ENCODE measurements around the gene OLA1. TPM values are rescaled to one million over a fixed set of nuclear protein-coding genes. Genes with fewer than 3 reads are reported as not detected.

The OLA1 gene
- total RNA-seq, 2 donors from 2014 or later, result 127 to 181 TPM

- no peaks in the 10 kb centered on the region for H3K27me3 Mint-ChIP-seq (ENCODE audit: insufficient read depth)
Measured at GRCh38 chr2:174145827-174146226, 102.5 kb downstream of the OLA1 start.

GRCh38 chr2:174142290-174142689 lies 106.0 kb downstream of the OLA1 start:
- Mint-ChIP-seq H3K27me3 (ENCODE audit: insufficient read depth) (no peaks in the 10 kb centered on the region), H3K27ac (no peak overlapping the region), H3K36me3 (ENCODE audit: low read depth) (peaks cover 23% of the 10 kb centered on the region), H3K4me1 (peaks cover 5% of the 10 kb centered on the region), H3K9me3 (peaks cover 9% of the 10 kb centered on the region), H3K4me3 (no peak overlapping the region)
- Histone ChIP-seq H3K27me3 (ENCODE audit: control insufficient read depth, insufficient read depth, low read length, poor library complexity, severe bottlenecking) (no peaks in the 10 kb centered on the region), H3K9ac (ENCODE audit: extremely low read depth, low read length, poor library complexity, severe bottlenecking) (no peak overlapping the region), H3K4me3 (ENCODE audit: low read length) (peak overlapping the region; percentile 66), H3K36me3 (ENCODE audit: control insufficient read depth, insufficient read depth, low read length) (peaks cover 28% of the 10 kb centered on the region), H3K4me1 (ENCODE audit: control insufficient read depth, insufficient read depth, low read length) (peaks cover 2% of the 10 kb centered on the region), H3K9me3 (ENCODE audit: control insufficient read depth, low read length) (peaks cover 13% of the 10 kb centered on the region), H3K27ac (ENCODE audit: low read depth, low read length) (no peak overlapping the region)
- TF ChIP-seq CTCF (conservative IDR thresholded peaks at IDR 0.05), result no peak
- DNase-seq, result no peak
- WGBS, 2 experiments (ENCODE audit: insufficient coverage in 1 of 2, insufficient read length in 1 of 2), result no CpG with 5 or more reads among the region's 2 CpGs

More at GRCh38 chr2:174145827-174146226, 102.5 kb downstream of the OLA1 start:
- Histone ChIP-seq H3K27ac (ENCODE audit: low read depth, low read length) (no peak overlapping the region), H3K27me3 (ENCODE audit: control insufficient read depth, insufficient read depth, low read length, poor library complexity, severe bottlenecking) (no peaks in the 10 kb centered on the region), H3K36me3 (ENCODE audit: control insufficient read depth, insufficient read depth, low read length) (peaks cover 11% of the 10 kb centered on the region), H3K9ac (ENCODE audit: extremely low read depth, low read length, poor library complexity, severe bottlenecking) (no peak overlapping the region), H3K9me3 (ENCODE audit: control insufficient read depth, low read length) (no peaks in the 10 kb centered on the region), H3K4me3 (ENCODE audit: low read length) (no peak overlapping the region), H3K4me1 (ENCODE audit: control insufficient read depth, insufficient read depth, low read length) (peaks cover 2% of the 10 kb centered on the region)
- WGBS, 2 experiments (ENCODE audit: insufficient coverage in 1 of 2, insufficient read length in 1 of 2), result 85 to 91% methylated on average over 2 of the region's 2 CpGs
- Mint-ChIP-seq H3K36me3 (ENCODE audit: low read depth) (peaks cover 2% of the 10 kb centered on the region), H3K4me3 (no peak overlapping the region), H3K9me3 (no peaks in the 10 kb centered on the region), H3K4me1 (peaks cover 5% of the 10 kb centered on the region), H3K27ac (no peak overlapping the region)
- TF ChIP-seq CTCF (conservative IDR thresholded peaks at IDR 0.05), result peak; percentile 65
- DNase-seq, result peak; percentile 66

GRCh38 chr2:174138161-174138560 lies 110.2 kb downstream of the OLA1 start:
- H3K4me3 Mint-ChIP-seq, result no peak overlapping the region
- peaks cover 5% of the 10 kb centered on the region for H3K4me1 Mint-ChIP-seq
- peak; percentile 68 for TF ChIP-seq CTCF (conservative IDR thresholded peaks at IDR 0.05)
- peaks cover 43% of the 10 kb centered on the region for H3K36me3 ChIP-seq (ENCODE audit: control insufficient read depth, insufficient read depth, low read length)
- H3K4me1 ChIP-seq (ENCODE audit: control insufficient read depth, insufficient read depth, low read length), result peaks cover 2% of the 10 kb centered on the region
- no peak overlapping the region for H3K4me3 ChIP-seq (ENCODE audit: low read length)
- peaks cover 15% of the 10 kb centered on the region for H3K9me3 Mint-ChIP-seq
- peaks cover 21% of the 10 kb centered on the region for H3K9me3 ChIP-seq (ENCODE audit: control insufficient read depth, low read length)
- 93 to 100% methylated on average over 1 to 4 of the region's 4 CpGs for WGBS, 2 experiments (ENCODE audit: insufficient coverage in 1 of 2, insufficient read length in 1 of 2)
- peak; percentile 53 for DNase-seq
- peaks cover 35% of the 10 kb centered on the region for H3K36me3 Mint-ChIP-seq (ENCODE audit: low read depth)
- H3K27ac Mint-ChIP-seq, result no peak overlapping the region
- no peak overlapping the region for H3K9ac ChIP-seq (ENCODE audit: extremely low read depth, low read length, poor library complexity, severe bottlenecking)
- H3K27ac ChIP-seq (ENCODE audit: low read depth, low read length), result no peak overlapping the region
- H3K27me3 ChIP-seq (ENCODE audit: control insufficient read depth, insufficient read depth, low read length, poor library complexity, severe bottlenecking), result no peaks in the 10 kb centered on the region
- no peaks in the 10 kb centered on the region for H3K27me3 Mint-ChIP-seq (ENCODE audit: insufficient read depth)
